Natural killer cell (primary cell): ENCODE data around the gene SPATA31E1. TPM values are rescaled to one million over a fixed set of nuclear protein-coding genes. Genes with fewer than 3 reads are reported as not detected.
"Not testable (repeated sequence)": the region's sequence is repeated elsewhere in the genome, so short reads cannot be mapped to it uniquely, and the experiment has no call there.

ENCODE experiments used
- ATAC-seq, 3 donors: fragments of 150-1000 bp in 2 of 3; fragments of 200-7000 bp in 1 of 3; cut with Tn5 transposase; 1 replicate in 1 of 3; 2 replicates in 2 of 3; pipeline ENCODE4 v1.10.0; 2021; ENCODE audit warnings: mild to moderate bottlenecking in 2 of 3, moderate library complexity in 2 of 3
- DNase-seq, 2 donors: peaks; one replicate each; pipeline versions ENCODE4 v3.0.0 to v3.0.0-alpha.2; 2013 to 2021; ENCODE audit warnings: mixed read lengths in 1 of 2
- H3K27ac ChIP-seq: one replicate; pipeline ENCODE4 v1.5.1; 2013; ENCODE audit warnings: mild to moderate bottlenecking, low read length
- H3K27me3 ChIP-seq: one replicate; pipeline ENCODE4 v1.6.1; 2013; ENCODE audit warnings: low read length; ENCODE audit not compliant: control insufficient read depth, insufficient read depth
- H3K36me3 ChIP-seq: one replicate; pipeline ENCODE4 v1.6.1; 2013; ENCODE audit warnings: low read length; ENCODE audit not compliant: control insufficient read depth, insufficient read depth
- H3K4me1 ChIP-seq: one replicate; pipeline ENCODE4 v1.6.1; 2013; ENCODE audit warnings: low read length; ENCODE audit not compliant: control insufficient read depth, insufficient read depth
- H3K4me3 ChIP-seq: one replicate; pipeline ENCODE4 v1.5.1; 2013; ENCODE audit warnings: low read length
- H3K9me3 ChIP-seq: one replicate; pipeline ENCODE4 v1.6.1; 2013; ENCODE audit warnings: low read length; ENCODE audit not compliant: control insufficient read depth, insufficient read depth
- H3K27ac Mint-ChIP-seq, 2 donors: one replicate each; pipeline ENCODE4 v1.8.0; 2022; ENCODE audit warnings: mild to moderate bottlenecking in 2 of 2, mixed read lengths in 2 of 2, moderate library complexity in 1 of 2
- H3K27me3 Mint-ChIP-seq, 2 donors: one replicate each; pipeline ENCODE4 v1.8.0; 2022; ENCODE audit warnings: low read depth in 2 of 2, mixed read lengths in 2 of 2
- H3K36me3 Mint-ChIP-seq: one replicate; pipeline ENCODE4 v1.8.0; 2022; ENCODE audit warnings: mixed read lengths
- H3K4me1 Mint-ChIP-seq, 2 donors: one replicate each; pipeline ENCODE4 v1.8.0; 2022; ENCODE audit warnings: mixed read lengths in 2 of 2
- H3K4me3 Mint-ChIP-seq: one replicate; pipeline ENCODE4 v1.8.0; 2022; ENCODE audit warnings: mild to moderate bottlenecking, moderate library complexity, mixed read lengths
- H3K9me3 Mint-ChIP-seq, 2 donors: one replicate each; pipeline ENCODE4 v1.8.0; 2022; ENCODE audit warnings: mixed read lengths in 2 of 2
- CTCF ChIP-seq: fragments of 200-600 bp; IDR thresholded peaks from one replicate; pipeline ENCODE4 v1.8.0; 2022; ENCODE audit warnings: antibody characterized with exemption
- WGBS: methylation state at CpG from one replicate; pipeline ENCODE4 v1.1.7; 2013; ENCODE audit warnings: missing lambda C conversion rate; ENCODE audit not compliant: insufficient coverage; 5-methylcytosine and 5-hydroxymethylcytosine counted together
- intact Hi-C: fragments of 100-400 bp; cut with micrococcal nuclease; formaldehyde crosslinking; loops from one replicate; pipeline ENCODE4 v1.14.2; 2022
- total RNA-seq, 4 donors: library from RNA; stranded (reverse); fragments of 120-200 nt in 1 of 4; gene quantifications; one replicate each; pipeline versions ENCODE4 v1.2.3 to v1.2.4, GENCODE V29; 2013 to 2022

SPATA31E1 gene
- total RNA-seq, 3 donors from 2014 or later (not counting 1 experiment from before 2014, with no cell fraction given) = not detected

- Mint-ChIP-seq H3K36me3 (no peaks in the 10 kb centered on the region), H3K9me3 (no peaks in the 10 kb centered on the region), H3K27ac (no peak overlapping the region), H3K4me1 (no peaks in the 10 kb centered on the region), H3K27me3 (peaks cover 3 to 6% of the 10 kb centered on the region in 2 donors), H3K4me3 (no peak overlapping the region)
- no peaks in the 10 kb centered on the region for H3K27me3 ChIP-seq
- H3K27ac ChIP-seq = no peak overlapping the region
- no peaks in the 10 kb centered on the region for H3K9me3 ChIP-seq
- DNase-seq (no peak), ATAC-seq (no peak)
- H3K4me1 ChIP-seq = no peaks in the 10 kb centered on the region
- WGBS = 32% methylated on average over 2 of the region's 2 CpGs
- H3K36me3 ChIP-seq = no peaks in the 10 kb centered on the region
- TF ChIP-seq CTCF = no peak
- no peak overlapping the region for H3K4me3 ChIP-seq
- intact Hi-C loops = no loop called here
These were observed 38.2 kb upstream of the SPATA31E1 start for GRCh38 chr9:87844506-87844905.

- H3K4me3 Mint-ChIP-seq, H3K9me3 ChIP-seq, H3K4me1 ChIP-seq, H3K27ac Mint-ChIP-seq, H3K27ac ChIP-seq, H3K36me3 ChIP-seq, H3K27me3 Mint-ChIP-seq, H3K27me3 ChIP-seq, ATAC-seq, H3K9me3 Mint-ChIP-seq, H3K4me1 Mint-ChIP-seq, H3K36me3 Mint-ChIP-seq, DNase-seq, H3K4me3 ChIP-seq, intact Hi-C loops: not testable (repeated sequence)
- WGBS = no CpG with 5 or more reads among the region's 2 CpGs
These were observed 34.9 kb upstream of the SPATA31E1 start for GRCh38 chr9:87847817-87848216.

- no peak for TF ChIP-seq CTCF
- WGBS = 63% methylated on average over 3 of the region's 3 CpGs
- Mint-ChIP-seq H3K27me3 (peaks cover 6 to 7% of the 10 kb centered on the region in 2 donors), H3K4me3 (no peak overlapping the region), H3K27ac (no peak overlapping the region), H3K9me3 (no peaks in the 10 kb centered on the region), H3K4me1 (no peaks in the 10 kb centered on the region), H3K36me3 (no peaks in the 10 kb centered on the region)
- H3K9me3 ChIP-seq = no peaks in the 10 kb centered on the region
- no peaks in the 10 kb centered on the region for H3K36me3 ChIP-seq
- H3K4me3 ChIP-seq = no peak overlapping the region
- H3K4me1 ChIP-seq = no peaks in the 10 kb centered on the region
- no peak for ATAC-seq
- intact Hi-C loops = no loop called here
- no peak overlapping the region for H3K27ac ChIP-seq
- DNase-seq = no peak
- H3K27me3 ChIP-seq = no peaks in the 10 kb centered on the region
These were observed 33.4 kb upstream of the SPATA31E1 start for GRCh38 chr9:87849144-87849758.

GRCh38 chr9:87850391-87850790 lies 32.3 kb upstream of the SPATA31E1 start:
- peaks cover 6 to 7% of the 10 kb centered on the region in 2 donors for H3K27me3 Mint-ChIP-seq
- no peak for TF ChIP-seq CTCF

GRCh38 chr9:87851186-87851585 lies 31.5 kb upstream of the SPATA31E1 start:
- H3K9me3 Mint-ChIP-seq, ATAC-seq, H3K27ac Mint-ChIP-seq, H3K27me3 ChIP-seq, H3K36me3 ChIP-seq, intact Hi-C loops, H3K4me3 ChIP-seq, H3K27ac ChIP-seq, H3K4me1 Mint-ChIP-seq, H3K9me3 ChIP-seq, H3K36me3 Mint-ChIP-seq, H3K27me3 Mint-ChIP-seq, H3K4me3 Mint-ChIP-seq, H3K4me1 ChIP-seq, DNase-seq: not testable (repeated sequence)
- 64% methylated on average over 4 of the region's 4 CpGs for WGBS

More at GRCh38 chr9:87850391-87850790, 32.3 kb upstream of the SPATA31E1 start:
- no peak overlapping the region for H3K27ac ChIP-seq
- Mint-ChIP-seq H3K27ac (no peak overlapping the region), H3K36me3 (no peaks in the 10 kb centered on the region), H3K4me1 (no peaks in the 10 kb centered on the region), H3K9me3 (no peaks in the 10 kb centered on the region), H3K4me3 (no peak overlapping the region)
- no peaks in the 10 kb centered on the region for H3K36me3 ChIP-seq
- ATAC-seq (no peak), DNase-seq (no peak)
- H3K27me3 ChIP-seq = no peaks in the 10 kb centered on the region
- H3K4me3 ChIP-seq = no peak overlapping the region
- H3K9me3 ChIP-seq = no peaks in the 10 kb centered on the region
- intact Hi-C loops = no loop called here
- H3K4me1 ChIP-seq = no peaks in the 10 kb centered on the region
- WGBS = 88% methylated on average over 4 of the region's 4 CpGs
